Neutrophil (primary cell): Measurements from ENCODE around the gene KRT16.
"Not testable (repeated sequence)": the region's sequence is repeated elsewhere in the genome, so short reads cannot be mapped to it uniquely, and the experiment has no call there.

Source experiments
- H3K27ac ChIP-seq: fragments of 200-600 bp; sonication (generic); 2 replicates; pipeline ENCODE4 v1.5.1; 2016; ENCODE audit warnings: mild to moderate bottlenecking, moderate library complexity
- H3K27me3 ChIP-seq: fragments of 200-600 bp; sonication (generic); 2 replicates; pipeline ENCODE4 v1.6.0; 2016; ENCODE audit warnings: mild to moderate bottlenecking
- H3K36me3 ChIP-seq: fragments of 200-600 bp; sonication (generic); 2 replicates; pipeline ENCODE4 v1.5.1; 2017
- H3K4me1 ChIP-seq, 2 experiments: fragments of 200-600 bp in 1 of 2; sonication (generic) in 1 of 2; 1 replicate in 1 of 2; 2 replicates in 1 of 2; pipeline versions ENCODE4 v1.5.1 to v1.6.1; 2013 to 2016; ENCODE audit warnings: low read depth in 1 of 2, low read length in 1 of 2, mild to moderate bottlenecking in 1 of 2, moderate library complexity in 1 of 2; ENCODE audit not compliant: control insufficient read depth in 1 of 2, insufficient read depth in 1 of 2
- H3K4me3 ChIP-seq, 2 experiments: fragments of 200-600 bp in 1 of 2; sonication (generic) in 1 of 2; 1 replicate in 1 of 2; 2 replicates in 1 of 2; pipeline ENCODE4 v1.5.1; 2013 to 2016; ENCODE audit warnings: low read depth in 1 of 2, low read length in 1 of 2, mild to moderate bottlenecking in 1 of 2, moderate library complexity in 1 of 2
- H3K9me3 ChIP-seq: fragments of 200-600 bp; sonication (generic); 2 replicates; pipeline ENCODE4 v1.5.1; 2016
- TF ChIP-seq, protein P1 (sequence below): fragments of 200-600 bp; sonication (generic); IDR thresholded peaks from 2 replicates; pipeline ENCODE4 v1.5.1; 2016; ENCODE audit warnings: antibody characterized with exemption

KRT16 gene

DNA sequence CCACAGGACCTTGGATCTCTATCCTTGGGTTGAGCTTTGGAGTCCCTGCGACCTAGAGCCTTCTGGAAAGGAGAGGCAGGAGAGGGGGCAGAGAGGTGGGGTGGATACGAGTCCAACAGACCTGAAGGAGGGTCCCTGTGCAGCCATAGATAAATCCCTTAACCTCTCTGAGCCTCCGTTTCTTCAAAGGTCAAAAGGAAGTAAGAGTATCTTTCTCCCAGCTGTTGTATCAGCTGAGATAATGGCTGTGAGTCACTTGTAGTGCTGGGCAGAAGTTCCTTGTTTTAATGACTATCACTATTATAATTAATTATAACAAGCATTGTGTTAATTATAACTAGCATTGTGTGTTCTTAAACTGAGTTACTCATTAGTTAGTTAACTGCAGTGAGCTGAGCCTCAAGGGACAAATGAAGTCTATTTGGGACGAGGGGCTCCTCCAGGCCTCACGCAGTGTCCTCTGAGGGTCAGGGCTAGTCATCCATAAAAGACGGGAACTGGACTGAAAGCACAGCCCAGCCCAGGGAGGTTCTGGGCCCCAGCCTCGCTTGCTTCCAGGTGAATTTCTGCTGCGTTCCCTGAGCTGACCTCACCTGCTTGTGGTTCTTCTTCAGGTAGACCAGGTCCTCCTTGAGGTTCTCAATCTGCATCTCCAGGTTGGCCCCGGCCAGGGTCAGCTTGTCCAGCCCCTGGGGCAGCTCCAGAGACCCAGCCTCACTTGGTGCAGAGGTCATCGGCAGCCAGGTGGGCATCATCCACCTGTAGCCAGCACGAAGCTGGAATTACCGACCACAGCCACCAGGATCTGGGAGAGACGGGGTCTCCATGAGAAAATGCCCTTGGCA, 17.5 kb upstream of the KRT16 start:
- Histone ChIP-seq H3K36me3 (no peaks in the 10 kb centered on the region), H3K4me3 (no peak overlapping the region), H3K27me3 (peaks cover 13% of the 10 kb centered on the region), H3K9me3 (no peaks in the 10 kb centered on the region), H3K27ac (no peak overlapping the region), H3K4me1 (peaks cover 0 to 2% of the 10 kb centered on the region in 2 experiments)
- TF ChIP-seq, protein P1, sequence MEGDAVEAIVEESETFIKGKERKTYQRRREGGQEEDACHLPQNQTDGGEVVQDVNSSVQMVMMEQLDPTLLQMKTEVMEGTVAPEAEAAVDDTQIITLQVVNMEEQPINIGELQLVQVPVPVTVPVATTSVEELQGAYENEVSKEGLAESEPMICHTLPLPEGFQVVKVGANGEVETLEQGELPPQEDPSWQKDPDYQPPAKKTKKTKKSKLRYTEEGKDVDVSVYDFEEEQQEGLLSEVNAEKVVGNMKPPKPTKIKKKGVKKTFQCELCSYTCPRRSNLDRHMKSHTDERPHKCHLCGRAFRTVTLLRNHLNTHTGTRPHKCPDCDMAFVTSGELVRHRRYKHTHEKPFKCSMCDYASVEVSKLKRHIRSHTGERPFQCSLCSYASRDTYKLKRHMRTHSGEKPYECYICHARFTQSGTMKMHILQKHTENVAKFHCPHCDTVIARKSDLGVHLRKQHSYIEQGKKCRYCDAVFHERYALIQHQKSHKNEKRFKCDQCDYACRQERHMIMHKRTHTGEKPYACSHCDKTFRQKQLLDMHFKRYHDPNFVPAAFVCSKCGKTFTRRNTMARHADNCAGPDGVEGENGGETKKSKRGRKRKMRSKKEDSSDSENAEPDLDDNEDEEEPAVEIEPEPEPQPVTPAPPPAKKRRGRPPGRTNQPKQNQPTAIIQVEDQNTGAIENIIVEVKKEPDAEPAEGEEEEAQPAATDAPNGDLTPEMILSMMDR, result no peak

- Histone ChIP-seq H3K27me3 (peaks cover 21% of the 10 kb centered on the region), H3K4me3 (no peak overlapping the region), H3K27ac (no peak overlapping the region), H3K36me3 (no peaks in the 10 kb centered on the region), H3K4me1 (peaks cover 5 to 9% of the 10 kb centered on the region in 2 experiments), H3K9me3 (no peaks in the 10 kb centered on the region)
- TF ChIP-seq, protein P1, result no peak
Measured at GRCh38 chr17:41629316-41629715, 16.7 kb upstream of the KRT16 start.

DNA sequence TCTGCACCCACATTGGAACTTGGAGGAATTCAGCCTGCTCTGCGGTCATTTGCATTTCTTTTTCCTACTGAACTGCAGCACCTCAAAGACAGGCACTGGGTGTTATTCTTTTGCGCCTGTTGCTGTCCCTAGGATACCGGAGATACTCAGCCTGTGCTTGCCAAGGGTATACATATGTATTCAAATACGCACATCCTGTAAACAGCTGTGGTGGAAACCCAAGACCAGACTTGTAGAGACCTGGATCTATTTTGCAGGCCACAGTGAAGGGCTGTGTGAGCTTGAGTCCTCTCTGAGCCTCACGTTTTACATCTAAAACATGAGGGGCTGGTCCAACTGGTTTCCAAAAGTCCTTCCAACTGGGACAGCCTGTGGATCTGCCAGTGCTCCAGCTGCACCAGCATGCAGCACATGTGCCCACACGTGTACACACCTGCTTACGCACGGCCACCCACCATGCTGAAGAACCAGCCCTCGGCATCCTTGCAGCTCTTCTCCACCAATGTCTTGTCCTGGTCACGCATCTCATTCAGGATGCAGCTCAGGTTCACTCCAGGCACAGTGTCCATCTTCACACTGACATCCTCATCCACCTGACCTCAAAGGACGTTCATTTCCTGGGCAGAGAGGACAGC, 16.2 kb upstream of the KRT16 start:
- Histone ChIP-seq H3K27me3 (peaks cover 22% of the 10 kb centered on the region), H3K4me1 (peaks cover 5 to 14% of the 10 kb centered on the region in 2 experiments)
- not testable (repeated sequence) for H3K27ac ChIP-seq, H3K4me3 ChIP-seq, H3K36me3 ChIP-seq, H3K9me3 ChIP-seq

- H3K27ac ChIP-seq, H3K36me3 ChIP-seq, H3K9me3 ChIP-seq, H3K4me3 ChIP-seq: not testable (repeated sequence)
- Histone ChIP-seq H3K4me1 (peaks cover 5 to 14% of the 10 kb centered on the region in 2 experiments), H3K27me3 (peaks cover 22% of the 10 kb centered on the region)
Measured at GRCh38 chr17:41628073-41628370, 15.5 kb upstream of the KRT16 start.

DNA sequence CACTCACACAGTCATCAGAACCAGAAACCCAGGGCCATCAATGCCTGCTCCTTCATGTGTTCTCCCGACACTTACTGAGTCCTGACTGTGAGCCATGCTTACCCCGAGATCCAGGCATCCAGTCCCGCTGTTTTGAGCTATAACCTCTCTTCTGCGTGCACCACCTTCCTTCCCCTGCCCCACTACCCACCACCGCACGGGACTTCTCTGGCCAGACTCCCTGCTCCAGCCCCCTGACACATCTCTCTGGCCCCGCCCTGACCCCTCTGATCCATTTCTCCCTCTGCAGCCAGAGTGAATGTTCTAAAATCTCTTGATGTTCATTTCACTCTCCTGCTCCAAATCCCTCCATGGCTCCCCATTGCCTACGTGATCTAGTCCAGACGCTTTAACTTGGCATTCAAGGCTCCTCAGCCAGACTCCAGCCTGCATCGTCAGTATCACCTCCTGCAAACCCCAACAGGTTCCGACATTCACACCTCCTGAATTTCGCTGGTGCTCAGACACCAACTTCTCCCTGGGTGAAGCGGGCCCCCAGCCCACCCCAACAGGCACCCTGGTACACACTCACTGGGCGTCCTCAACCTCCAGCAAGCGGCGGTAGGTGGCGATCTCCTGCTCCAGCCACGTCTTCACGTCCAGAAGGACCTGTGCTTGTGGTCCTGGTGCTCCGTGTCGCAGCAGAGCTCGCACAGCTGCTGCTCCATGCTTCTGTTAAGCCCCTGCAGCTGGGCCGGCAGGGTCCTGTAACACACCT, 14.9 kb upstream of the KRT16 start:
- Histone ChIP-seq H3K27me3 (peaks cover 22% of the 10 kb centered on the region), H3K4me3 (no peak overlapping the region), H3K27ac (no peak overlapping the region), H3K36me3 (no peaks in the 10 kb centered on the region), H3K4me1 (peaks cover 5 to 14% of the 10 kb centered on the region in 2 experiments), H3K9me3 (no peaks in the 10 kb centered on the region)
- TF ChIP-seq, protein P1, result no peak

- not testable (repeated sequence) for H3K36me3 ChIP-seq, H3K9me3 ChIP-seq, H3K27ac ChIP-seq, H3K4me3 ChIP-seq
- Histone ChIP-seq H3K27me3 (peaks cover 22% of the 10 kb centered on the region), H3K4me1 (peaks cover 5 to 14% of the 10 kb centered on the region in 2 experiments)
Measured at GRCh38 chr17:41626914-41627295, 14.3 kb upstream of the KRT16 start.

- not testable (repeated sequence) for H3K9me3 ChIP-seq, H3K27ac ChIP-seq, H3K36me3 ChIP-seq, H3K4me3 ChIP-seq
- Histone ChIP-seq H3K27me3 (peaks cover 22% of the 10 kb centered on the region), H3K4me1 (peaks cover 5 to 14% of the 10 kb centered on the region in 2 experiments)
Measured at GRCh38 chr17:41626028-41626913, 13.7 kb upstream of the KRT16 start.
